Epithelial cell of prostate (primary cell): ENCODE results near the gene NCF2.

Experiments
- DNase-seq: peaks from one replicate; pipeline ENCODE4 v3.0.0-alpha.2; 2011; ENCODE audit warnings: low read depth, low spot score
- H3K27ac ChIP-seq: fragments of 450-650 bp; 2 replicates; pipeline ENCODE4 v1.5.1; 2017; ENCODE audit warnings: mild to moderate bottlenecking

The NCF2 gene

DNA sequence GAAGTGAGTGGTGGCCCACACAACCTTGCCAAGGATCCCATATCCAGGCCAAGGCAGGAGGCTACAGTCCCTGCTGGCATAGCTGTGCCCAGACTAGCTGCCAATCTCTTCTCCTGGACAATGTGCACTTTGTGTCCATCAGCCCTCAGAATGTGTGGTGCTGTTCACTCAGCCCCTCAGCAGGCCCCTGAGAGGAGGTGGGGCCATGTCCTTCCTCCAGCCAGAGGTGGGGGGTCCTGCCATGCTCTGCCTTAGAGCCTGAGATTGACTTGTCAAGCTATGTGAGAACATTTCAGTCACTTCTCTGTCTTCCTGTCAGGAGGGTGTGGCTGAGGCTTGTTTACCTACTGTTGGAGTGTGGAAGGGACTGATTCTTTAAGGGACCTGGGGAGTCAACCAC is 1.4 kb downstream of the NCF2 start:
- DNase-seq, result no peak

DNA sequence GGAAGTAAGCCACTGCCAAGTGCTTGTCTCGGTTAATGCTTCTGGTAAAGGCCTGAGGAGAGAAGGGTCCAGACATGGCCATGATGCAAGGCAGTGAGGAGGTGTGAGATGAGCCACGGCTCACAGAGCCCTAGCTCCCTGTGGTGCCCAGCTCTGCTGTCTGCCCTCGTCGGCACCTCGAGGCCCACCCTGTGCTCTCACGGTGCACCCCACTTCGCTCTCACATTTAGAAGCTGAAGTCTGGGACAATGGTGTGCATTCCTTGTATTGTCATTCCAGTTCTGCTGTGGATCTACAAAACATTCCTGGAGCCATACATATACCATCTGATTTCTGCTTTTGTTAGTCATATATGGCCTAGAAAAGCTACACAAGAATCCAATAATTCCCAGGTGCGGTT is 3.3 kb downstream of the NCF2 start:
- DNase-seq, result no peak
- no peak overlapping the region for H3K27ac ChIP-seq

More for the DNA sequence above, 1.4 kb downstream of the NCF2 start:
- peak overlapping the region; percentile 90 for H3K27ac ChIP-seq

DNA sequence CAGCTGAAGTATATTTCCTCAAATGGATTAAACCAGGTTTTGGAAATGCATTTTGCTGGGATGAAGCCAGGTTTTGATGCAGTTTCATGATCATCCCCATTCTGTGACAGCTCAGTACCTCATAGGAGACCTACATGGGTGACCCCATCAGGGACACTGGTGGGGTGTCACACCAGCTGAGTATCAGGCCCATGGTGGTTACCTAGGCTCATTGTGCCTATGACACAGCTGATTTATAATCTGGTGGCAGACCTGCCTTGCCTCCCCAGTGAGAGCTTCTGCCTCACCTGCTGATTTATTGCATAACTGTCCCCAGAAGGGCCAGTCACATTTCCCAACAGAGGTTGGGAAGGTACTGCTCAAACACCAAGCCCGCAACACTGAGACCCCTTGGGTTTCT is 3.8 kb downstream of the NCF2 start:
- DNase-seq, result no peak
- no peak overlapping the region for H3K27ac ChIP-seq

DNA sequence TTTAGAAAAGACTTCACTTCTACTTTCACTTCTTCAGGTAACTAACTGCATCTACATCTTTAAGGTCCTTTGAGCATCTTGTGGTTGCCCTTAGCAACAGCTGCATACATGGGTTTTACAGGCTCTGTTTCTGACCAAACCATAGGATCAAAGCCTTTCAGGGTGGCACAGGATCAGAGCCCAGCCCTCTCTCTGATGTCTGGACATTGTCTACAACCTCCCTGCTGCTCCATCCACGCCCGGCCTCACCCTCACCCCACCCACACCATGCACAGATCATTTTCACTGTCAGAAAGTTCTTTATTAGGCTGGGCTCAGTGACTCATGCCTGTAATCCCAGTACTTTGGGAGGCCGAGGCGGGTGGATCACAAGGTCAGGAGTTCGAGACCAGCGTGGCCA is 5.2 kb downstream of the NCF2 start:
- no peak for DNase-seq
- H3K27ac ChIP-seq, result no peak overlapping the region

DNA sequence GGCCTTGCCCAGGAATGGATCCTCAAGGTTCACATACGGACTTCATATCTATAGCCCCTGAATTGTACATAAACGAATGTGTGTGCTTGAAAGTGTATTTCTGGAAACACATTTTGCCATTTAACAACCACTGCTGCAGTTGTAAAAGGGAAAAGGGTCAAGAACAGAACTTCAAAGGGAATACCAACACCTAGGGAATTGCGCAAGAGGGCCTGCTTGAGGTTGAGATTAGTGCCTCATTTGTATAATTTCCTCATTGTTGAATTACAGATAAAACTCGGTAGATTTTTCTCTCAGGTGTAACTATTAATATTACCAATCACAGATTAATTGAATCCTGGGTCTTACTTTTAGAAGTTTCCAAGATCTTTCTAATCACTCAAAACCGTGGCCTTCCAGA is 6.1 kb downstream of the NCF2 start:
- DNase-seq, result no peak
- no peak overlapping the region for H3K27ac ChIP-seq

DNA sequence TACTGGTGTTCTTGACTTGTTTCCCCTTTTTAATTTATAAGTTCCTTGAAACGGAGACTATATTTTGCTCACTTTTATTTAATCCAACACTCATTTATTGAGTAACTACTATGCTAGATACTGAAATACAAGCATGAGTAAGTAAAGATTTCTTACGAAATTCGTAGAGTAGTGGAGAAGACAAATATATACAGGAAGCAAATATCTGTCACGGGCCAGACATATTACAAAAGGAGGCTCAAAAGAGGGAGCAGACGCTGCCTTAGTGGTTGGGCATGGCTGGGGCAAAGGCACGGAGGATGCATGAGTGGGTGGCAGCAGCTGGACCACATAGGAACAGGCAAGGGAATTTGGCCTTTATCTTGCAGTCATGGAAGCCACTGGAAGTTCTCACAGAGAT is 6.8 kb downstream of the NCF2 start:
- no peak overlapping the region for H3K27ac ChIP-seq

DNA sequence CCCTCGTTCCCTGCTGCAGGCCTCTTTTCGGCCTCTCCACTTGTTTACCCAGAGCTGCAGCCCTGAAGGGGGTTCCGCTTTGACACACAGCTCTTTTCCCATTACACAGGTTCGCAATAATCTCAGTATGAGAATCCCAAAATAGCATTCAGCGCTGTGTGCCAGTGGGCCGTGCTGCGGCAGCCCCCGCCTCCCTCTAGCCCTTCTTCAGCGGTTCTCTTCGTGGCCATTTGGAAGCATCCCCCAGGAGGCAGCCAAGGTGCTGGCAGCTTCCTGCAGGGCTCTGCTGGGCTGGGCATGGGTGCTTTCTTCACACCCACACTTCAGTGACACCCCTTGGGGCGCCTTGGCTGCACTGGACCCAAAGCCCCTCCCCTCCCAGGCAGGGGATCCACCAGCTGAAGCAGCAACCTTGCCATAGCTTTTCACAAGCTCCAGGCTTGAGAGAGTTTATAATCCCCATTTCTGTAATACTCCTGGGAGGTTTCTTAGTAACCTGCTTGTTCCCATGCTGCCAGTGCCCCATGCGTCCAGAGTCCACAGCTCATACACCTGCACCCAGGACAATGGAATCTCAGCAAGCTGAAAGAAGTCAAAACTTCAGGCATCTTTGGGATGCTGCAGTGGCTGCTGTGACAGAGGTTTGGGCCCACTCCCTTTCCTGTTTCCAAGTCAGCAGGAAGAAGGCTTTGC is 8.1 kb downstream of the NCF2 start:
- no peak overlapping the region for H3K27ac ChIP-seq
- DNase-seq, result no peak

More for the DNA sequence above, 6.8 kb downstream of the NCF2 start:
- no peak for DNase-seq

DNA sequence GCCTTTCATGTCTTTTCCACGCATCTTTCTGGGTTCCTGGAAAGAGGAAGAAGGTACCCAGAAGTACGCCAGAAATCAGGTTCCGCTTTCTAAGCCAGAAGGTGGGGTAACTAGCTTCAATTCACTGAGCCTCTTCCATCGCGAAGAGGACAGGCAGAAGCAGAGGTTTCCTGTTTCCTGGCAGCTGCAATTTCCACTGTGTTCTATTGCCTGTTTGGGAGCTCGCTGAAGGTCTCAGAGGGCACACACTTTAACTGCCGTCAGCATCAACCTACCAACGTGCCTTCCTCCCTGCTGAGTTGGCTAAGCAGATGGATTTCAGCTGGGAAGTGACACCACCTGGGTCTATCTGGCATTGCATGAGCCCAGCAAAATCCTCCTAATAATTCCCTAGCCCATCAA is 10.0 kb downstream of the NCF2 start:
- no peak for DNase-seq
- H3K27ac ChIP-seq, result no peak overlapping the region

DNA sequence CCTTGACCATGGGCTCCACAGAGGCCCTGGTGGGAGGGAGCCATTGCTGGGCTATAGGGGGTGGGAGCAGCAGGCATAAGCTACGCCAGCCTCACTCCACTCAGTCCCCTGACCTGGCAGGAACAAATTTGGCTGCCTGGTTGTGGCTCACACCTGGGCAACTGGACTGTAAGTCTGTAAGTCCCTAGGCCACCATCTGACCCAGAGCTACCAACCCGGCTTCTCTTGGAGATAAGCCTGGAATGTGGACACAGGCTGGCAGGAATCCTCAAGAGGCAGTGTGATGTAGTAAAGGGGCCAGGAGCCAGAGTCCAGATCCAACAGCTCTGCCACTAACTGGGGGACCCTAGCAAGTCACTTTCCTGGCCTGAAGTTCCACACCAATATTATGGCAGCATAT is 11.4 kb downstream of the NCF2 start:
- no peak overlapping the region for H3K27ac ChIP-seq
- DNase-seq, result no peak

DNA sequence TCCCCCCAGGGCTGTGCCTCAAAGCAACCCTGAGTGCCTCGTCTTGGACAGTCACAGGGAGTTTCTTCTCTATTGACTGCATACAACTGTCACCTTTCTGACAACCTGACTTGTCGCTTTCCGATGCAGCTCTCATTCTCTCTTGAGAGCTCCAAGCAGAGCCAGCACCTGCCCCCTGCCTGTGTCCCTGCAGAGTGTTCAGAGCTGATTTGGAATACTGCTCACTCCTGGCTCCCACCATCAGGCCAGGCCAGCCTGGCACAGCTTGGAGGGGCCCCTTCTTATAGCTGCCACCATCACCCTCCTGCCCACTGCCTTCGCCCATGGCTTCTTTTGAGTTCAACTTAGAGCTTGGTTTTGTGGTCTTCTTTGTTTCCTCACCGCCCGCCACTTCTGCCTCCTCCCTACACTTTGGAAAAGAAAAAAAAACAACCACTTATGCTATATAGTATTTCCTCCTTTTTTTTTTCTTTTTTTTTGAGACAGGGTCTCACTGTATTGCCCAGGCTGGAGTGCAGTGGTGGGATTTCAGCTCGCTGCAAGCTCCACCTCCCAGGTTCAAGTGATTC is 12.3 kb downstream of the NCF2 start:
- DNase-seq, result no peak

DNA sequence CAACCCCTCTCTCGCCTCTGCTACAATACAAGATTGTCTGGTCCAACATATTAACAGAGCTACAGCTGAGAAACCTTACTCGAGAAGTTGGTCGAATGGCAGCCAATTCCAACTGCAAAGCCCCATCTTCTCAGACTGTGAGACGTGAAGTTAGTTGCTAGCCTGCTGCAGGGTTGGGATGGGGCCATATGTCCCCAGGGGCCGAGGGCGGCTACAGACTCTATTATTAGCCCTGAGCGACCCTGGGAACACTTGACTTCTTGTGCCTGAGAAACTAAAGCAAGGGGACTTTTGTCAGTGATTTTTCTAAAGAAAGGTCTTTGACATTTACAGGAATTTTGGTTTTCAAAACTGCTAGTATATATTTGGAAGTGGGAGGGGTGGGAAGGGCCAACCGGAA is 13.7 kb downstream of the NCF2 start:
- no peak overlapping the region for H3K27ac ChIP-seq
- no peak for DNase-seq

More for the DNA sequence above, 12.3 kb downstream of the NCF2 start:
- no peak overlapping the region for H3K27ac ChIP-seq

DNA sequence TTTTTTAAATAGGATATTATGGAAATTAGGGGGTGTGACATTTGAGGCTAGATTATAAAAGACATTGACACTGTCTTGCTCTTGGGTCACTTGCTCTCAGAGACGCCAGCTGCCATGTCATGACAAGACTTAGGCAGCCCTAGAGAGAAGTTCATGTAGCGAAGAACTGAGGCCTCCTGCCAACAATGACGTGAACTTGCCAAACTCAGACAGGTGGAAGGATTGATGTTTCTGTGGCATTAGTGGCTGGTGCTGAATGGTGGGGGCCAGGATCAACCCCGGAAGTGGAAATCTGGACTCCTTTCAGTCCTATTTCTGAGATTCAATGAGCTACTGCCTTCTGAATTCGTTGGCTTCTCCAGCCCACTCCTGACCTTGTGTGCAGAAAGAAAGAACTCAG is 14.7 kb downstream of the NCF2 start:
- no peak overlapping the region for H3K27ac ChIP-seq
- no peak for DNase-seq

DNA sequence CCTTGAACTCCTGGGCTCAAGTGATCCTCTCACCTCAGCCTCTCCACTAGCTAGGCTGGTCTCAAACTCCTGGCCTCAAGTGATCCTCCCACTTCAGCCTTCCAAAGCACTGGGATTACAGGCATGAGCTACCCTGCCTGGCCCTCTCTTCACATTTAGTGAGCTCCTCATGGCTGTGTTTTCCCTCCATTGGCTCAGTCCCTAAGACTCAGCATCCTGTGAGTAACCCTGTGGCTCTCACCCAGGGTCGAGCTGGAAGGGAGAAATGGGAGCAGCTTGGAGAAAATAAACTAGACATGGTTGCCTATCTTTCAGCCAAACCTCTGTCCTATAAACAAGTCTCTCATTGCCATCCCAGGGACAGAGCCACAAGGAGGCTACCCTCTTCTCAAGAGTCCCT is 17.5 kb downstream of the NCF2 start:
- H3K27ac ChIP-seq, result no peak overlapping the region
- DNase-seq, result no peak

DNA sequence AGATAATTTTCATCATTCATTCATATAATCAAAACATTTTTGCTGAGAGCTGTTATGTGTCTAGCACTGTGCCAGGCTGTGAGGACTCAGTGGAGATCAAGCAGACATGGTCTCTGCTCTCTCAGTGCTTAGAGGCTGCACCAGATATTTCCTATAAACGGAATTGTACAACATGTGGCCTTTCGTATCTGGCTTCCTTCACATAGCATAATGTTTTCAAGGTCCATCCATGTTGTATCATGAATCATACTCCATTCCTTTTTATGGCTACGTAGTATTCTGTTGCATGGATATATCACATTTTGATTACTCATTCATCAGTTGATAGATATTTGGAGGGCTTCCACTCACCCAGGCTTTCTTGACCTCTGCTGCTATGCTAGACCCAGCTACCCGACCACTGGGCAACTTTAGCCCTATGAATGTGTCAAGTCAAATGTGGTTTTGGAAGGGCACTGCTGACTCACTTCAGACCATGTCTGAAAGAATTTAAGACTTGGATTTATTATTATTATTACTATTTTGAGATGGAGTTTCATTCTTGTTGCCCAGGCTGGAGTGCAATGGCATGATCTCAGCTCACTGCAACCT is 18.5 kb downstream of the NCF2 start:
- no peak for DNase-seq
- H3K27ac ChIP-seq, result no peak overlapping the region

DNA sequence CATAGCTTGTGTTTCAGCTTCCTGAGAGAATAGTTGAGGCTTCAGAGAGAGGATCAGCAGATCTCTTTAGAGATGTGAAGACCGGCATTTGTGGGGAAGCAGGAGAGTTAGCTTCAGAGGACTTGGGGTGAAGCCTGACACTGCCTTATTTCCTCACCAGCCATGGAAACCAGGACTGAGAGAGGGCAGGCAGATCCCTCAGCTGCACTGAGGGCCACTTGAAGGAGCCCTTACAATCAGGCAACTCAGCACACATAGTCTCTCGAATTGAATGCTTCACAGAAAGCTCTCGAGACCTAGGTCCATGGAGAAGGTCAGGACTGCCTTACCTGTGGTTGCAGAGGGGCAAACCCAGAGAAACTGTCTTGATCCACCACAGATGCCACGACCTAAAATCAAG is 19.8 kb downstream of the NCF2 start:
- peak overlapping the region; percentile 82 for H3K27ac ChIP-seq
- no peak for DNase-seq

DNA sequence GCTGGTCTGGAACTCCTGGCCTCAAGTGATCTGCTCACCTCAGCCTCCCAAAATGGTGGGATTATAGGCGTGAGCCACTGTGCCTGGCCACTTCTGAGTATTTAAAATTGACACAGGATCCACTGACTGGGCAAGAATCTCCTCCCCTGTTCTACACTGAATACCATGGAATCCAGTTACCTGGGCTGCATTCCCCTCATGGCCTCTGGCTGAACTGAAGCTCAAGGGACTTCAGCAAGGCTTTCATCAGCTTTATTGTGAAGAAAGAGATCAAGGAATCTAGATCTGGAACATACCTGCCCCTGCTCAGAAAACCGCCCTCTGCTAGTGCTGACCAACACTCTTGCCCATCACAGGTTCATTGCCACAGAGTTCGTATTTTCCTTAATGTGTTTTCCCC is 20.5 kb downstream of the NCF2 start:
- no peak for DNase-seq
- H3K27ac ChIP-seq, result peak overlapping the region; percentile 82

DNA sequence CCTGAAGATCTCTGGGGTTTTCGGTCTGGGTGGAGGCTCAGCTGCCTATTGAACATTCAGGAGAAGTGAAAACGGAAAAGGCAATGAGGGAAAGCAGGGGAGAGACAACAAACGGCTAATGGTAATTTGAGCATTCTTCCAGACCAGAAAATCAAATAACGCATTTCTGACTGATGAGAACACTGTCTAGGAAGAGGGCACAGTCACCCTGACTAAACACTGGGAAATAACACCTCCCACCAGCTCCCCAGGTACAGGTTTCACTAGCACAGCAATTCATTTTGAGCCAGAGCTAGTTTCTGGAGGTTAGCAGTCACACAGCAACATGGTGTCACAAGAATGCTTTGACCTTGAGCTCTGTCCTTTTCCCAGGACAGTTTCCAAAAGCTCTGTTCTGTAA is 21.1 kb downstream of the NCF2 start:
- H3K27ac ChIP-seq, result peak overlapping the region; percentile 82
- DNase-seq, result peak; percentile 41

DNA sequence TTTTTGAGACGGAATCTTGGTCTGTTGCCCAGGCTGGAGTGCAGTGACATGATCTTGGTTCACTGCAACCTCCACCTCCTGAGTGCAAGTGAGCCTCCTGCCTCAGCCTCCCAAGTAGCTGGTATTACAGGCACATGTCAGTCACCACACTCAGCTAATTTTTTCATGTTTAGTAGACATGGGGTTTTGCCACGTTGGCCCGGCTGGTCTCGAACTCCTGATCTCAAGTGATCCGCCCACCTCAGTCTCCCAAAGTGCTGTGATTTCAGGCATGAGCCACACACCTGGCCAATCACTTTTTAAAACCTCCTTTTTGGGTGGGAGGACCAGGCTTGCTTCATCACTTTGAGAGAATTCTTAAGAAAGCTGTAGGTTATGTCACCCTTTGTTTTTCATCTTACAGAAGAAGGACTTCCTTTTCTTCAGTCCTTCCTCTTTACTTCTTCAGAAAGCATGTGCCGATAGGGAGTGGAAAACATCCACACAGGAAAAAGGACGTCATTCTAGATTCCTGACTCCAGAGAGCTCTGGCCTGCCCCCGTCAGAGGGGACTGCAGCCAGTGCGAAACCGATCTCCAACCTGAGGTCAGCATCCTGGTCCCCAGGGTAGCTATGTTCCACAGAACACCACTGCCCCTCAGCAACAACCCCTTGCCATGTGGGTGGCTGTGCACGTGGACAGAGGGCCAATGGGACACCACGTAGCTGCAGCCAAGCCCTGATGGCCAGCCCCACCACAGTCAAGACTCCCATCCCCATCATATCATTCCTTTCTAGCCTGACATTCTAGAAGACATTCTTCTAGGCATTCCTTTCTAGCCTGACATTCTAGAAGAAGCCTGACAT is 21.9 kb downstream of the NCF2 start:
- no peak for DNase-seq
- H3K27ac ChIP-seq, result peak overlapping the region; percentile 82

DNA sequence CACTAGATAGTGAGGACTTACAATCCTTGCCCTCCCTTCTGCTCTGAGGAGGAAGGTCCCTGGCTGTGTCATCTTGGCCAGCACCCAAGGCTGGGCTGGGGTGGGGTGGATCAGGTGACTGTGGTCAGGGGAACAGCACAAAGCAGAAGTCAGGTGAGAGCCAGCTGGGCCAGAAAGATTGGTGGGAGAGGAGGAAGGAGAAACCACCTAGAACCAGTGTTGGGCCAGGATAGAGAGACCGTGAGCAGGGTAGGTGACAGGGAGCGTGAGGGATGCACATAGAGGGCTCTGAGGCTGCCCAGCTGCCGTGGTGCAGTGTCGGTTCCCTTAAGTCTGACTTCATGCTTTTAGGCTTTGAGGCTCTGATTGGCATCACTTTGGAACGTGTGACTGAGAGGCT is 22.7 kb downstream of the NCF2 start:
- DNase-seq, result peak; percentile 48
- H3K27ac ChIP-seq, result peak overlapping the region; percentile 82

DNA sequence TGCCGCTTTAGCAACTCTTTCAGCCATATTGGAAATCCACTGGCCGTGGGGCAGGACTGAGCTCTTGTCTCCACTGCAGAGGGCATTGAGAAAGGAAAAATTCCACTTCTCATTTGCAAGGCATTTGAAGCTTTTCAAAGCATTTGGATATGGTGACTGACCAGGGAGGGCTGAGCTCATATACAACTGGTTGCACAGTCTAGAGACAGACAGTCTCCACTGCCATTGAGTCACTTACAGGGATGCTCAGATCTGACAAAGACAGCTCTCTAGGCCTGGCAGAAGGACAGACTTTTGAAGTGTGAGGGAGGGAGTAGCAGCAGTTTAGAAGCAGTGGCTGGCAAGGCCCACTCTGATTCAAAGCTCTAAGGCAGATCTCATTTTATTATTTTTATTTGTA is 24.2 kb downstream of the NCF2 start:
- no peak overlapping the region for H3K27ac ChIP-seq
- no peak for DNase-seq

DNA sequence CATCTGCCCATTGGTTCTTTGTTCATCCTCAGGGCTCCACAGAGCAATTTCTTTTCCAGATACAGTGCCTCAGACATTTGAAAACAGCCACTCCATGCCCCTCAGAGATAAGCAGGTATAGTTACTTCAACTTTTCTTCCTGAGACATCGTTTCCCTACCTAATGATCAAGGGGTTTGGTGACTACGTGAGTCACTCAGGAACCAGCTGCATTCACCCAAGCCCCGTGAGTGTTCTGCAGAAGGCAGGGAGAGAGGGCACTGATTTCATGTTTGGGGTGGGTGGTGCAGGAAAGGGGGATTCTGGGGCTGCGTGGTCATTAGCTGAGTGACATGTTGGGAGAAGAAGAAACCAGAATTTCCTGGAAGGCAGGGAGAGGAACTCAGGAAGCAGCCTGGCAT is 25.0 kb downstream of the NCF2 start:
- no peak for DNase-seq
- H3K27ac ChIP-seq, result no peak overlapping the region
